COLO668 (cell line): ENCODE results near the gene TBC1D21.

Experiments
- DNase-seq: peaks from one replicate; lab custom pipeline; 2025; ENCODE audit not compliant: unreplicated experiment; lab: John Stamatoyannopoulos, UW

Gene TBC1D21

GRCh38 chr15:73858062-73858461 lies 15.3 kb upstream of the TBC1D21 start:
- no peak for DNase-seq

GRCh38 chr15:73862276-73862675 lies 11.1 kb upstream of the TBC1D21 start:
- DNase-seq = no peak

DNA sequence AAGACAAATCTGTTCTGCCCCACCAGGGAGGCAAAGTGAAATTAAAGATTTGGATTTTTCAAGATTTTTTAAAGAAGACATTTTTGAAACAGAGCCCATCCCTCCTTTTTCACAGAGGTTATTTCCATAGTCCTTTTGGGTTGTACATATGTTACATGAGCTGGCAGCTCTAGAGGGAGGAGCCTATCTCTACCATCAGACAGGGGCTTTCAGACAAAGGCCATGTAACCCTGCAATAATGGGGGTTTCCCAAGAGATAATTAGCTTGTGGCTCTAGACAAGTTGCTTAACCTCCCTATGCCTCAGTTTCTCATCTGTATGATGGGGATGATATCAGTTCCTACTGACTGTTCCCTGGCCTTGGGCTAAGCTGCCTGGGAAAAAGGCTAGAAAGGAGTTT lies 8.0 kb upstream of the TBC1D21 start:
- DNase-seq = no peak

GRCh38 chr15:73865904-73866303 lies 7.5 kb upstream of the TBC1D21 start:
- no peak for DNase-seq

- DNase-seq = no peak
Measured at GRCh38 chr15:73866481-73866880, 6.9 kb upstream of the TBC1D21 start.

DNA sequence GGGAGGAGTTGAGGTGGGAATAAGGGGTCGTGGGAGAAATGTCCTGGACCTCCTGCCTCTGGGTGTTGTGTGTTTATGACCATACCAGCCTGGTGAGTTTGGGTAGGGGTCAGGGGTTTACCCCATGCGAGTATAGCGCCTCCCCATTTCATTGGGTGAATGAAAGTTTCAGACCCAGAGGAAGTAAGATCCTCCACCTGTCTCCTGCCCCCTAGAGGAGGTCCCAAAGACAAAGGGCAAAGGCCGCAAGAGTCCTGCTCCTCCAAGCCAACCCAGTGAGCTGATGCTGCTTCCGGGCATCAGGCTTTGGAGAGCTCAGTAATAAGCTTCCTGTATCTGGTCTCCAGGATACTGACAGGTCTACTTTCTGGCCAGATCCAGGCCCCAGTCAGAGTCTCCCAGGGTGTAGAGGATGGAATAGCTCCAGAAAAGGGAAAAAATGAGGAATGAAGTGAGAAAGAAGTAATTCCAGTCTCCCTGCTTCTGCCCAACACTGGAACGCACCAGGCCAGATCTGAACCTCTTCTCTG lies 6.4 kb upstream of the TBC1D21 start:
- DNase-seq = no peak

DNA sequence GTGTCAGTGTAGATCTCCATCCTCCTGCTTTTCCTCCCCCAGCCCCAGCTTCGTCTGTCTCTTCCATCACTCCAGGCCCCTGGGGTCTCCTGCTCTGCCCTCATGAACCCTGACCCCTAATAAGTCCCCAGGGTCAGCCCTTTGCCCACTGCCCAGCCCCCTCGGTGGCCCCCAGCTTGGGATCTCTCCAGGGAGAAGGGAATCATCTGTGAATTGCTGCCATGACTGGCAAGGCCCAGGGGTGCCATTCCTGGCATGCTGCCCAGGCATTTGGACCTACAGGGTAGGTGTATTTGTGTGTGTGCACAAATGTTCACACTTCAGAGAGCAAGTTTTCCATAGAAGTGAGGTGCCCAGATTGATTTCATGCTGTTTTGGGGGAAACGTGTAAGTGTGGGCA lies 5.9 kb upstream of the TBC1D21 start:
- DNase-seq = no peak

DNA sequence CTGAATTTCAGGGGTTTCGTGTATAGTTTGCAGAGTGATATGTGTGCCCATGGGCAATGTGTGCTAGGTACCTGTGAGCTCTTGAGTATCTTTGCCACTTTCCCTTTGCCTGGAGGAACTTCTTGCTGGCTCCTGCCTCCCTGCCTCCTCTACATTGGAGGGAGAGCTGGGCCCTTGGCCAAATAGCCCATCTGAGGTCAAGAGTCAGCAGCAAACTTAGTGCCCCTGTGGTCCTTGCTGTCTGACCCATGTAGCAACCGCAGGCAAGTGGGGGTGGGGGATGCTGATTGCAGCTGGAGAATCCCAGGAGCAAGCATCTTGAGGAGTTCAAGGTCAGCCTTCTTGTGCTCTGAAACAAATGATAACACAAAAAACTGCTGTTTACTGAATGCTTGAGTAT lies 5.4 kb upstream of the TBC1D21 start:
- DNase-seq = no peak

DNA sequence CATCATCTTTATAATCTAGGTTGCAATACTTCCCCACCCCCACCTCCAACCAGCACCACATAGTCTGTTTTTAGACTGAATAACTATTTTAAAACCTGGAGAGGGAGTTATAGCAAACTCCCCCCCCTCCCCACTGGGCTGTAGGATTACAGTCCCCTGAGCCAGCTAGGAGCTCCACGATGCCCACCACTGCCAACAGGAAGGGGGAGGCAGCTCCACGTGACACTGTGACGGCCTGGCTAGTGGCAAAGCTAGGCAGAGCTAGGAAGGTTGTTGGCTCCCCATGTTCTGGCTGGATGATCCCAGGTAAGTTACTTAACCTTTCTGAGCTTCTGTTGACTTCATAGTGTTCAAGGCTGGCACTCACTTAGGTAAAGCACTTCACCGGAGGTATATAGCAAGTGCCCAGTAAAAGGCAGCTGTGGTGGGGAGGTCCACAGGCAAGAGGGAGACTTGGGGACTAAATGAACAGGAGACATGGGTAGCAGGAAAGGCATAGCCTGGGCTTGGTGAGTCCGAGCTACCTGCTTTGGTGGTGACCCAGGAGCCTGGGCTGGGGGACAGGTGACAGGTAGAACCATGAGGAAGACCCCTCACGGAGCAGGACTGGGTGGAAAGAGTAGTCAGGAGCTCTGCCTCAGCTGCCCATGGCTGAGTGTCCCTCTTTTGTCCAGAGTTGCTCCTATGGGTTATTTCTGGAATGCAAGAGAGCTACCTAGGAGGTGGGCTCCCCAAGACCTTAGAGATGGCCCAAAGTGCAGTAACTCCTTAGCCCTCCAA lies 4.0 kb upstream of the TBC1D21 start:
- no peak for DNase-seq

DNA sequence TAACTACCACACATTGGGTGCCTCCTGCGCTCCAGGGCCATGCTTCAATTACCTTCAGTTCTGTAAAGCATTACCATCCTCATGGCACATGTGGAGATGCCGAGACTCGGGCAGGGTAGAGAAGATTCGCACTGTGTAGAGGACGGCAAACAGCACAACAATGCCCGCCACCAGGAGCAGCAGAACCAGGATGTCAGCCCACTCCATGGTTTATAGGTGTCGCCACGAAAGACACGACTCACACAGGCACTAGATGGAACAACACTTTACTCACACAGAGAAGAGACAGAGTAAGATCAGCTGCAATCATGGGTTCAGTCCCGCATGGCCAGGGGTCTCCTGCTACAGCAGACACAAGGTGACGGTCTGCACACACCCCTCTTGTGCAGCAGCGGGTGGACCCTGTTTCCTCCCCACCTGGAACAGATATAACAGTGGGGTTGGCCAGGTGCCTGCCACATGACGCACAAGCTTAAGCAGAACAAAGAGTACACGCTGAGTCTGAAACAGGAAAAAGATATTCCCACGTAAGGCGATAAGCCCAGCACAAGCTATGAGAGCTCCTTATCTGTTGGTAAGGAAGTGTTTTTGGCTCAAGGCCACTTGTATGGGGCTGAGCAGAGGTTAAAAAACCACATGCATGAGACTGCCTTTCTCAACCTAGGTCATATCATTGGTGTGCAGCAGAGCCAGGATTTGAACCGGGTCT lies 2.5 kb upstream of the TBC1D21 start:
- DNase-seq = no peak

DNA sequence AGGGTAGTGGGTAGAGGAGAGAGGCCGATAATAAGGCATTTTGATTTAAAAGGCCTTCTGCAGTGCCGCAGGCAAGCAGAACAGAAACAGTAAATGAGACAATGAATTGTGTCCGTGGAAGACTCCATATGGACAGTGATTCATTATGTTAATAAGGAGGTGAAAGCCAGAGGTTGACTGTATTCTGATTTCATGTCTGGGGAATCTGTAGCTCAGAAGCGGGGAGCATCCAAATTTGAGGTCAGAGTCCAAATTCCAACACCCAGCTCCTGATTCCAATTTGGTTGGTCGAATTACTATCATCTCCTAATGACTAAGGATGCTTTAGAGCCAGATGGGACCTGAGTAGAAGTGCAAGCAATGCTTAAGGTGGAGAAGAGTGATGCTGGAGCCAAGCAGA lies 1.0 kb upstream of the TBC1D21 start:
- DNase-seq = no peak

- peak; percentile 16 for DNase-seq
Measured at GRCh38 chr15:73873889-73874511, 636 bp downstream of the TBC1D21 start.

GRCh38 chr15:73879426-73879825 lies 6.1 kb downstream of the TBC1D21 start:
- no peak for DNase-seq

DNA sequence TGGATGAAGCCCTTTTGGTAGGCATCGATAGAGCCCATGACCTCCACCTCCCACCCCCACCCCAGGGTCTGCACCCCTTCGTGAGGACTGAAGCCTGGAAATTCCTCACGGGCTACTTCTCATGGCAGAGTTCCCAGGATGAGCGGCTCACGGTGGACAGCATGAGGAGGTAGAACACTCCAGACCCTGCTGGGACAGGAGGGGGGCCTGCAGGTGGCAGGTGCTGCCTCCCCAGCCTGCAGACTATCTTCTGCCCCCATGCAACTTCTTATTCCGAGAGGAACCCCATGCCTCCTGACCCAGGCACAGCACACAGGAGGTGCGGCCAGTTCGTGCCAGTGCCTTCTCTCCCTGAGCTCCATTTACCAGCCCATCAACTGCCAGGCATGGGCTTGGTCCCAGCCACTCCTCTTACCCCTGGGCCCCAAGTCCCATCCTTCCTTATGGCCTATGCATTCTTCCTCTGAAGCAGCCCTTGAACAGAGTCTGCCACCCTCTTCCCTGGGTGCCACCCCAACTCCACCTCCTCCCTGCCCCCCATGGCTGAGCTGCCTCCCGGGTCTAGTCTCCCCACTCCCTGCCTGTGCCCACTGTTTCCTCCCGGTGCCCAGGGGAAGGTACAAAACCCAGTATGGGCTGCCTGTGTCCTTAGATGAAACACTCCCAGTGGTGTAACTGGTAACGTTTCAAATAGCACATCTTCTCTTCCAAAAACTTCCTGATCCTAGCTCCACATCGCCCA lies 8.4 kb downstream of the TBC1D21 start:
- no peak for DNase-seq

DNA sequence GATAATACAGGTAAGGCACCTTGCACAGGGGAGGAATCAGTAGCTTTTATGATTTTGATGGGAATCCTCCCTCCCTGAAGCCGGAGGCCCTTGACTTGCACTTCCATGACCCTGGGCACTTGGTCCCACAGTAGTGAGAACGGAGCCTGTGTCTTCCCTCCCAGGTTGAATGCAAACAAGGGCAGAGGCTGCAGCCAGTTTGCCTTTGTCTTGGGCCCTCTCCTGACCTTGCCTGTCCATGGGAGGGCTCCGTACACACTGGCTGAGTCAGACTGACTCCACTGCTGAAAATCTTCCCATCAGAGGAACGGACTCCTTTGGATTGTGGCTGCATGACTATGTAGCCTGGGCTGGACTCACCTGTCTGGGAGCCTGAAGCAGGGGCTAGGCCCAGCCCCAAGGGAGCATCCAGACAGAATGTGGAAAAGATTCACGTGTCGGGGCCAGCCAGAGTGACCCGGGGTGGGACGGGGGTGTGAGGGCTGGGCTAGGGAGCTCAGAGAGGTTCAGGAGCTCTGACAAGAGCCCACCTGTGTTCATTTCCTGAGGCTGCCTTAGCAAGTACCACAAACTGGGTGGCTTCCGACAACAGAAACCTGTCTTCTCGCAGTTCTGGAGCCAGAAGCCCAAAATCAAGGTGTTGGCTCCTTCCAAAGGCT lies 9.5 kb downstream of the TBC1D21 start:
- DNase-seq = no peak

DNA sequence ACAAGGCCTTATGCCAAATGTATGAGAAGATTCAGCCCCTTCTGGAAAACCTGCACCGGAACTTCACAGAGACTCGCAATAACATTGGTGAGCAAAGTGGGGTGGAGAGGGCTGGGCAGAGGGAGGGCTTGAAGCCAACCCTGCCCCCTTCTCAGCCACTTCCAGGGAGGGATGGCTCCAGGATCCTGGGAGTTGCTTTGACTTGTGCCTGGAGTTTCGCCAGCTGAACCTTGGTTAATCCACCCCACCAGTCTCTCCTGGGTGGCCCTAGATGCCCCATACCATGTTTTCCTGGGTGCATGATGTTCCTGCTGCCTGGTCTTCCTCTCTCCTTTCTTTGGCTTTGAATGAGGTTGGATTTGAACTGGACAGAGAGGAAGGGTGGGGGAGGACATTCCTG lies 10.8 kb downstream of the TBC1D21 start:
- DNase-seq = no peak

DNA sequence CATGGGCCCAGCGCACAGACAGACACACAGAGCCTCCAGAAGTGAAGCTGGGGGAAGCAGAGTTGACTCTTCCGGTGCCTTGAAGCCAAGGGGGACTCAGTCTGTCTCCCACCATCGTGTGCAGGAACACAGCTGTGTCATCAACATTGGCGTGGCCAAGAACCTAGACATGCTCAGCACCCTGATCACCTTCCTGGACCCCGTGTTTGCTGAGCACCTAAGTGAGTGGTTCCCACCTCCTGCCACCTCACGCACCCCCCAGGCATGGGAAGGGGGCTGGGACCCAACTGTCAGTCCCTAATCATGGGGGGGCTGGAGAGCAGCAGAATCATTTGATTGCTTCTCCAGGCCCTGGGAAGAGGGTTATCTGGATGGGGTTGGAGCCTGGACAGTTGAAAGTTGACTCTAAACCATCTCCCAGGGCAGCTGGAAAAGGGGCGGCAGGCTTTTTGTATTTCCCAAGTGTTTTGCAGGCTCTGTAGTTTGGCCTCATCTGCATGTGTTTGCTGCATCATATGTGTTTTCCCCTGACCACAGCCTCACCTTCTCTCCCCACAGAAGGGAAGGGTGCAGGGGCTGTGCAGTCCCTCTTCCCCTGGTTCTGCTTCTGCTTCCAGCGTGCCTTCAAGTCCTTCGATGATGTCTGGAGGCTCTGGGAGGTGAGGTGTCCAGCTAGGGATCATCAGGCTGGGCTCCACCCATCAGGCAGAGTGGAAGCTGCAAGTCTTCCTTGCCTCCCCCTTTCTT lies 12.8 kb downstream of the TBC1D21 start:
- DNase-seq = no peak

DNA sequence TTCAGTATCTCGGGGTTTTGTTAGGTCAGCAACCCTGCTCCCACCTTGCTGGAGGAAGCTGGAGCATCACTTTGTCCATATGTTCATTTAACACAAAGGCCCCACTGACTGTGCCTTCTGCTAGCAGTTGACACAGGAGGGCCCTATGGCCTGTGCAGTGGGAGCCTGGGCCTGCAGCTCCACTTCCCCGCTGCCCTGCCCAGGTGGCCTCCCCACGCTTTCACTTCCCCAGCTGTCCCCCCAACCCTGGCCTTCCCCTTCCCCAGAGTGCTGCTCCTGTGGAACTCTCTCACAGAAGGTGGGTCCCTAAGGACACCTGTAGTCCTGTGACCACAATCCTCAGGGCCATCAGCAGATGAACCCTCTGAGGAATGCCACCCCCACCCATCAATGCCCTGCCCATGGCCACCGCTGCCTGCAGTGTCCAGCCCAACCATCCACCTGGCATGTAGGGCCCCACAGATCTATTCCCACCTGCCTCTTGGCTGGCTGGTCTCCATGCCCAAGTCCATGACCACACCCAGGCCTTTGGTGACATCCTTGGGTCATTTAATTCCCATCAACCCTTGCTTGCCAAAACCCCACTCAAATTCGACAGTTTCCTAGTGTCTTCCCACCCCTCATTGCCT lies 13.5 kb downstream of the TBC1D21 start:
- DNase-seq = no peak

DNA sequence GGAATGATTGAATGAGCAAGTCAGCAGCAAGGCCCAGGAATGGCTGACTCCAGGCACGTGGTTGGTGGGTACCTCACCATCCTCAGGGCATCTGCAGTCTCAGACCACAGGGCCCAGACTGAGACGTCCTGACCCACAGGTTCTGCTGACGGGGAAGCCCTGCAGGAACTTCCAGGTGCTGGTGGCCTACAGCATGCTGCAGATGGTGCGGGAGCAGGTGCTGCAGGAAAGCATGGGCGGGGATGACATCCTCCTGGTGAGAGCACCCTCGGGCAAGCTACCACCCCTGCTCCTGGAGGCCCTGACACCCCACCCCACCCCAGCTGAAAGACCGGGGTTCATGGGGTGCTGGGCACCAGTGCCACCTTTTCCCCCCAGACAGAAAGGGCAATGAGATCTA lies 14.1 kb downstream of the TBC1D21 start:
- DNase-seq = no peak
